Left lung (tissue), 10 donors: Measurements from ENCODE around the gene FBXL16. TPM values are rescaled to one million over a fixed set of nuclear protein-coding genes. Genes with fewer than 3 reads are reported as not detected.

Experiments used
- ATAC-seq: fragments of 200-7000 bp; cut with Tn5 transposase; one replicate; pipeline ENCODE4 v1.9.1; 2020; ENCODE audit warnings: moderate library complexity
- DNase-seq, 4 donors: peaks; one replicate each; pipeline ENCODE4 v3.0.0-alpha.2; 2013 to 2020
- H3K27ac ChIP-seq, 2 donors: fragments of 200-600 bp; sonication (generic) in 1 of 2; one replicate each; pipeline versions ENCODE4 v1.5.0 to v1.8.0; 2020 to 2021
- H3K27me3 ChIP-seq, 2 donors: fragments of 200-600 bp; sonication (generic) in 1 of 2; one replicate each; pipeline versions ENCODE4 v1.5.0 to v1.8.0; 2020 to 2021
- H3K36me3 ChIP-seq, 2 donors: fragments of 200-600 bp; sonication (generic) in 1 of 2; one replicate each; pipeline versions ENCODE4 v1.5.0 to v1.8.0; 2020 to 2021
- H3K4me1 ChIP-seq, 2 donors: fragments of 200-600 bp; one replicate each; pipeline ENCODE4 v1.8.0; 2021
- H3K4me3 ChIP-seq, 2 donors: fragments of 200-600 bp; sonication (generic) in 1 of 2; one replicate each; pipeline versions ENCODE4 v1.5.0 to v1.8.0; 2020 to 2021; ENCODE audit warnings: mild to moderate bottlenecking in 1 of 2
- H3K9me3 ChIP-seq, 2 donors: fragments of 200-600 bp; sonication (generic) in 1 of 2; one replicate each; pipeline versions ENCODE4 v1.5.0 to v1.8.0; 2020 to 2021
- CTCF ChIP-seq, 2 donors: fragments of 200-600 bp; sonication (generic) in 1 of 2; IDR thresholded peaks; one replicate each; pipeline versions ENCODE4 v1.5.0 to v1.8.0; 2021; ENCODE audit warnings: antibody characterized with exemption in 2 of 2
- intact Hi-C, 2 donors: fragments of 100-400 bp; cut with DNase I; formaldehyde crosslinking; loops; one replicate each; pipeline versions ENCODE4 v1.11.2 to v1.14.2; 2022
- polyA plus RNA-seq, 6 donors: library from polyadenylated mRNA; unstranded; fragments of 120-200 nt; gene quantifications; one replicate each; pipeline ENCODE4 v1.2.1, GENCODE V29; 2013; ENCODE audit not compliant: insufficient read length in 6 of 6
- total RNA-seq, 2 donors: library from RNA; stranded (reverse); fragmentation: NEBNext Ultra II Directional; extraction: Animal tissue kit (Norgen Biotek cat#: 25700); gene quantifications; one replicate each; pipeline ENCODE4 v1.2.1, GENCODE V29; 2021
- donor health status: DM: no; HTN: yes; CAD: no.
- donor health status: DM: no; HTN: no; CAD: no.

The FBXL16 gene
- total and polyA plus RNA-seq, 8 donors, result 0.48 to 5.7 (median 0.72) TPM

- Histone ChIP-seq H3K27ac (peak overlapping the region in 1 of 2 donors; percentile 86), H3K4me3 (peak overlapping the region; percentile 77 to 80), H3K27me3 (peaks cover 0 to 42% of the 10 kb centered on the region in 2 donors), H3K4me1 (peaks cover 9 to 37% of the 10 kb centered on the region in 2 donors), H3K9me3 (no peaks in the 10 kb centered on the region), H3K36me3 (peaks cover 0 to 4% of the 10 kb centered on the region in 2 donors)
- no peak for ATAC-seq
- no peak for DNase-seq
- intact Hi-C loops, result no loop called here
- no peak for TF ChIP-seq CTCF (IDR thresholded peaks at IDR 0.05)
These were observed 16.4 kb upstream of the FBXL16 start for GRCh38 chr16:721765-722540.

- H3K9me3 ChIP-seq, result no peaks in the 10 kb centered on the region
- H3K36me3 ChIP-seq, result peaks cover 0 to 4% of the 10 kb centered on the region in 2 donors
- TF ChIP-seq CTCF (IDR thresholded peaks at IDR 0.05), result no peak
- ATAC-seq (peak; percentile 85), DNase-seq (peak; percentile 77 to 95 (median 82))
- peak within 1 kb of the TSS; percentile 77 to 80 for H3K4me3 ChIP-seq
- peaks cover 11 to 36% of the 10 kb centered on the region in 2 donors for H3K4me1 ChIP-seq
- peak within 1 kb of the TSS; percentile 86 to 87 for H3K27ac ChIP-seq
- H3K27me3 ChIP-seq, result peaks cover 0 to 42% of the 10 kb centered on the region in 2 donors
- intact Hi-C loops, result no loop called here
These were observed 15.6 kb upstream of the FBXL16 start, which contains the start of gene ANTKMT for GRCh38 chr16:720990-721764. Gene ANTKMT, plus strand, starts transcription at chr16:721146. Its CDS starts 129 bp downstream, at chr16:721275.

GRCh38 chr16:720447-720989 lies 14.9 kb upstream of the FBXL16 start:
- ATAC-seq, result peak; percentile 37
- no peak for TF ChIP-seq CTCF (IDR thresholded peaks at IDR 0.05)
- no peaks in the 10 kb centered on the region for H3K9me3 ChIP-seq
- peaks cover 14 to 41% of the 10 kb centered on the region in 2 donors for H3K4me1 ChIP-seq
- H3K27me3 ChIP-seq, result peaks cover 0 to 42% of the 10 kb centered on the region in 2 donors
- H3K27ac ChIP-seq, result peak overlapping the region; percentile 86 to 87
- peak overlapping the region; percentile 77 to 80 for H3K4me3 ChIP-seq
- peaks cover 0 to 4% of the 10 kb centered on the region in 2 donors for H3K36me3 ChIP-seq
- intact Hi-C loops, result no loop called here
- peak in 2 of 4 donors; percentile 50 to 72 for DNase-seq

GRCh38 chr16:719815-720446 lies 14.3 kb upstream of the FBXL16 start:
- ATAC-seq, result no peak
- Histone ChIP-seq H3K9me3 (no peaks in the 10 kb centered on the region), H3K4me3 (peak overlapping the region; percentile 77 to 80), H3K27me3 (peaks cover 0 to 42% of the 10 kb centered on the region in 2 donors), H3K4me1 (peaks cover 14 to 45% of the 10 kb centered on the region in 2 donors), H3K36me3 (peaks cover 0 to 4% of the 10 kb centered on the region in 2 donors), H3K27ac (peak overlapping the region; percentile 86 to 87)
- intact Hi-C loops, result no loop called here
- TF ChIP-seq CTCF (IDR thresholded peaks at IDR 0.05), result no peak
- no peak for DNase-seq
